ENCODE measurements around the gene CAMKK2. TPM values are rescaled to one million over a fixed set of nuclear protein-coding genes. Genes with fewer than 3 reads are reported as not detected.
A peak's percentile ranks its signal among the peaks of the same experiment; 100 is the strongest.
"Not testable (repeated sequence)": the region's sequence is repeated elsewhere in the genome, so short reads cannot be mapped to it uniquely, and the experiment has no call there.

CAMKK2 gene
- total RNA-seq, 1 donor from 2014 or later: 33.7 TPM

DNA sequence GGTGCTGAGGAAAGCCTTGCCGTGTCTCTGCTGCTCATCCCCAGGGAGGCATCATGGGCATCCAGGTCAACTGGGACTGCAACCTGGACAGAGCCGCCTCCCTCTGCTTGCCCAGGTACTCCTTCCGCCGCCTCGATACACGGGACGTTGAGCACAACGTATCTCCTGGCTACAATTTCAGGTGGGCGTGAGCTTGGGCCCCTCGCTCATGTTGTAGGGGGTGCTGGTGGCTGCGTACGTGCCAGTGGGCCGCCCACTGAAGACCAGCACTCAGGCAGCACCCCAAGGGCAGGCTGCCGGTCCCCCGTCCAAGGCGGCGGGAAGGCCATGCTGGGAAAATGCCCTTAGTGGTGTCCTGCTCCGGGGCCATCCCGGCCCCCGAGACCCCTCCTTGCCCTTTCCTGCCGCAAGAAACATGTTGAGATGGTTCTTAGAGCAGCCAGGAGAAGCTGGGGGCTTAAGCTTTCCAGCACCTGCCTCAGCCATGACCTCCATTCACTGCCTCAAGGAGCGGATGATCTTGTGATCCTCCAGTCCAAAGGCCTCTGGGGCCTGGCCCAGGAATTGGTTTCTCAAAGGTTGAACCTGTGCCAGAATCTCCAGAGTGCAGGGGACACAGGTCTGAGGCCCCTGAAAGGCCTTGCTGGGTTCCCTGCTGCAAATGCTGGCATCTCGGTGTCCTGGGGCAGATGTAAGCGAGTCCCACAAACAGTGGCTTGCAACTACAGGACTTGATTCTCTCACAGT lies 67.4 kb downstream of the CAMKK2 start:
- no peak overlapping the region for H3K4me3 Mint-ChIP-seq (ENCODE audit: unreplicated experiment)
- no peak overlapping the region for H3K27ac Mint-ChIP-seq (ENCODE audit: unreplicated experiment)
- no peaks in the 10 kb centered on the region for H3K9me3 Mint-ChIP-seq (ENCODE audit: low read depth)
- DNase-seq (ENCODE audit: low spot score): no peak
- H3K36me3 Mint-ChIP-seq (ENCODE audit: low read depth): no peaks in the 10 kb centered on the region
- TF ChIP-seq, protein P1, sequence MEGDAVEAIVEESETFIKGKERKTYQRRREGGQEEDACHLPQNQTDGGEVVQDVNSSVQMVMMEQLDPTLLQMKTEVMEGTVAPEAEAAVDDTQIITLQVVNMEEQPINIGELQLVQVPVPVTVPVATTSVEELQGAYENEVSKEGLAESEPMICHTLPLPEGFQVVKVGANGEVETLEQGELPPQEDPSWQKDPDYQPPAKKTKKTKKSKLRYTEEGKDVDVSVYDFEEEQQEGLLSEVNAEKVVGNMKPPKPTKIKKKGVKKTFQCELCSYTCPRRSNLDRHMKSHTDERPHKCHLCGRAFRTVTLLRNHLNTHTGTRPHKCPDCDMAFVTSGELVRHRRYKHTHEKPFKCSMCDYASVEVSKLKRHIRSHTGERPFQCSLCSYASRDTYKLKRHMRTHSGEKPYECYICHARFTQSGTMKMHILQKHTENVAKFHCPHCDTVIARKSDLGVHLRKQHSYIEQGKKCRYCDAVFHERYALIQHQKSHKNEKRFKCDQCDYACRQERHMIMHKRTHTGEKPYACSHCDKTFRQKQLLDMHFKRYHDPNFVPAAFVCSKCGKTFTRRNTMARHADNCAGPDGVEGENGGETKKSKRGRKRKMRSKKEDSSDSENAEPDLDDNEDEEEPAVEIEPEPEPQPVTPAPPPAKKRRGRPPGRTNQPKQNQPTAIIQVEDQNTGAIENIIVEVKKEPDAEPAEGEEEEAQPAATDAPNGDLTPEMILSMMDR (IDR thresholded peaks at IDR 0.05): no peak
- H3K4me1 Mint-ChIP-seq (ENCODE audit: low read depth): peaks cover 3% of the 10 kb centered on the region
- H3K27me3 Mint-ChIP-seq (ENCODE audit: low read depth): no peaks in the 10 kb centered on the region

DNA sequence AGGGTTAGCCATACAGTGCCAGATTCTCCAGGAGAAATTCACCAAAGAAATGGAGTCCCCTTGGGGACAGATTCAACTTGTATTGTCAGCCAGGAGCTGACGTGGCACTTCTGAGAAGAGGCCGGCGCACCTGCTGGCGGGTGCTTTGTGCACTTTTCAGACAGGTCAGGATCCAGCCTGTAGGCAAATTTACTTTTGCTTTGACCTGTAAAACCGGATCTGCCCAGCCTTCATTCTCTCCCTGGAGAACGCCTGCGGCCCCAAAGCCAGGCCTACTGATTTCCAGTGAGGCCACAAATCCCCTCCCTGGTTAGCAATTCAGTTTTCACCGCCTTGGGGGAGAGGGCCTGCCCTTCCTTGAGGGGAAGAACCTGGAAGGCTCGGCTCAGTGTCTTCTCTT lies 69.2 kb downstream of the CAMKK2 start:
- H3K27ac Mint-ChIP-seq (ENCODE audit: unreplicated experiment): no peak overlapping the region
- H3K4me1 Mint-ChIP-seq (ENCODE audit: low read depth): peaks cover 3% of the 10 kb centered on the region
- no peaks in the 10 kb centered on the region for H3K9me3 Mint-ChIP-seq (ENCODE audit: low read depth)
- H3K36me3 Mint-ChIP-seq (ENCODE audit: low read depth): peaks cover 2% of the 10 kb centered on the region
- TF ChIP-seq, protein P1 (IDR thresholded peaks at IDR 0.05): no peak
- H3K4me3 Mint-ChIP-seq (ENCODE audit: unreplicated experiment): no peak overlapping the region
- DNase-seq (ENCODE audit: low spot score): no peak
- no peaks in the 10 kb centered on the region for H3K27me3 Mint-ChIP-seq (ENCODE audit: low read depth)

DNA sequence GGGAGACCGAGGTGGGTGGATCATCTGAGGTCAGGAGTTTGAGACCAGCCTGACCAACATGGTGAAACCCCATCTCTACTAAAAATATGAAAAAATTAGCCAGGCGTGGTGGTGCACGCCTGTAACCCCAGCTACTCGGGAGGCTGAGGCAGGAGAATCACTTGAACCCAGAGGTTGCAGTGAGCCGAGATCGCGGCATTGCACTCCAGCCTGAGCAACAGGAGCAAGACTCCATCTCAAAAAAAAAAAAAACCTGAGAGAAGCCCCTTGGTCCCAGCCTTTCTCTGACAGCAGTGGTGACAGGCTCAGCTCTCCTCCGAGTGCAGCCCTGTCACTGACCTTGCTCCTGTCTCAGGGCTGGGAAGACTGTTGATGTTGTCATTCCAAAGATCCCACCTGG lies 69.6 kb downstream of the CAMKK2 start:
- H3K27ac Mint-ChIP-seq (ENCODE audit: unreplicated experiment); H3K4me3 Mint-ChIP-seq (ENCODE audit: unreplicated experiment); DNase-seq (ENCODE audit: low spot score); H3K36me3 Mint-ChIP-seq (ENCODE audit: low read depth); H3K4me1 Mint-ChIP-seq (ENCODE audit: low read depth); H3K27me3 Mint-ChIP-seq (ENCODE audit: low read depth); H3K9me3 Mint-ChIP-seq (ENCODE audit: low read depth): not testable (repeated sequence)

DNA sequence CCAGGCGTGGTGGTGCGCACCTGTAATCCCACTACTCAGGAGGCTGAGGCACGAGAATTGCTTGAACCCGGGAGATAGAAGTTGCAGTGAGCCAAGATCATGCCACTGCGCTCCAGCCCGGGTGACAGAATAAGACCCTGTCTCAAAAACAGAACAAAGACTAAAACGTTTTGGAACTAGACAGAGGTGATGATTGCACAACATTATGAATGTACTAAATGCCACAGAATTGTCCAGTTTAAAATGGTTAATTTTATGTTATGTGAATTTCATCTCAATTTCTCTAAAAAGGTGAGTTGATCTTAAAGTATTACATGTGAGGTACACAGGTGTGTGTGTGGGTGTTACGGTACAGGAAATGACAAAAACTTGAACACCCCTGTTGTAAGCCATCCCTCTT lies 70.1 kb downstream of the CAMKK2 start:
- no peak for DNase-seq (ENCODE audit: low spot score)
- H3K27ac Mint-ChIP-seq (ENCODE audit: unreplicated experiment): no peak overlapping the region
- H3K27me3 Mint-ChIP-seq (ENCODE audit: low read depth): no peaks in the 10 kb centered on the region
- peaks cover 2% of the 10 kb centered on the region for H3K36me3 Mint-ChIP-seq (ENCODE audit: low read depth)
- H3K4me1 Mint-ChIP-seq (ENCODE audit: low read depth): peaks cover 3% of the 10 kb centered on the region
- no peaks in the 10 kb centered on the region for H3K9me3 Mint-ChIP-seq (ENCODE audit: low read depth)
- TF ChIP-seq, protein P1 (IDR thresholded peaks at IDR 0.05): no peak
- H3K4me3 Mint-ChIP-seq (ENCODE audit: unreplicated experiment): no peak overlapping the region

DNA sequence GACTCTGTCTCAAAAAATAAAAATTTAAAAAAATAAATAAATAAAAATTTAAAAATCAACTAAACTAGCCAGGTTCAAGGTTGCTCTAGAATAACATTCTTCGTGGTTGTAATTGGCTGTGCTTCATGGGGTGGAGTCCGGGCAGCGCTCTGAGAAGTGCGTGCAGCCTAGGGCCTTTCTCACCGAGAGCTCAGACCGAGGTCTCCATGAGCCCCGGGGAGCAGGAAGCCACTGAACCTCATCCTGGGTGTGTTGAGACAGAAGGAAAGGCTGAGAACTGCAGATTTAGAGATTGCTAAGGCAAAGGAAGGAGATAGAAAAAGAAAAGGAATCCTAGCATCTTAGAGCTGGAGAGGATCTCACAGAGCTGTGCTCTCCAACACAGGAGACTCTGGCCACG lies 71.9 kb downstream of the CAMKK2 start:
- no peak for DNase-seq (ENCODE audit: low spot score)
- H3K27ac Mint-ChIP-seq (ENCODE audit: unreplicated experiment): peak overlapping the region; percentile 29
- no peaks in the 10 kb centered on the region for H3K27me3 Mint-ChIP-seq (ENCODE audit: low read depth)
- TF ChIP-seq, protein P1 (IDR thresholded peaks at IDR 0.05): no peak
- H3K36me3 Mint-ChIP-seq (ENCODE audit: low read depth): peaks cover 2% of the 10 kb centered on the region
- H3K4me1 Mint-ChIP-seq (ENCODE audit: low read depth): no peaks in the 10 kb centered on the region
- no peaks in the 10 kb centered on the region for H3K9me3 Mint-ChIP-seq (ENCODE audit: low read depth)
- no peak overlapping the region for H3K4me3 Mint-ChIP-seq (ENCODE audit: unreplicated experiment)

All from chondrocyte (in vitro differentiated cells).